ENCODE results near the gene SLC16A1. TPM values are rescaled to one million over a fixed set of nuclear protein-coding genes. Genes with fewer than 3 reads are reported as not detected.

Gene SLC16A1
- total RNA-seq, 2 donors from 2014 or later = 69.0 to 88.3 TPM

DNA sequence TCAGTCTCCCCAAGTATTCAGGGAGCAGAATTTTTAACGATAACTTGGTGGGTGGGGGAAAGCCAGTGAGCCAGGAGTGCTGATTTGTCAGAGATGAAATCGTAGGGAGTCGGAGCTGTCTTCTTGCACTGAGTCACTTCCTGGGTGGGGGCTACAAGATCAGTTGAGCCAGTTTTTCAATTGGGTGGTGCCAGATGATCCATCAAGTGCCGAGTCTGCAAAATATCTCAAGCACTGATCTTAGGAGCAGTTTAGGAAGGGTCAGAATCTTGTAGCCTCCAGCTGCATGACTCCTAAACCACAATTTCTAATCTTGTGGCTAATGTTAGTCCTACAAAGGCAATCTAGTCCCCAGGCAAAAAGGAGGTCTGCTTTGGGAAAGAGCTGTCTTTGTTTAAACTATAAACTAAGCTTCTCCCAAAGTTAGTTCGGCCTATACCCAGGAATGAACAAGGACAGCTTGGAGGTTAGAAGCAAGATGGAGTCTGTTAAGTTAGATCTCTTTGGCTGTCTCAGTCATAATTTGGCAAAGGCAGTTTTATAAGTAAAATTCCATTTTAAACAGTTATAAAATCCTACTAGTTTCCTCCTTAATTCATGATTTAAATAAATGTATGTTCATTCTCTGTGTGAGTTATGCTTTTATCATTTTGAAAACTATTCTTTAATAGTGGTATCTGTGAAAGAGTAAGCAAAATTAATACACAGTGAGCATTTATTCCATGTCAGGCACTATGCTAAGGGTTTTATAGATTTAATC, 51.7 kb downstream of the SLC16A1 start:
- peak overlapping the region; percentile 1 to 30 for H3K27ac ChIP-seq
- H3K27me3 ChIP-seq = no peaks in the 10 kb centered on the region
- no peaks in the 10 kb centered on the region for H3K36me3 ChIP-seq
- no peak for DNase-seq (ENCODE audit: low spot score)
- TF ChIP-seq, protein P1, sequence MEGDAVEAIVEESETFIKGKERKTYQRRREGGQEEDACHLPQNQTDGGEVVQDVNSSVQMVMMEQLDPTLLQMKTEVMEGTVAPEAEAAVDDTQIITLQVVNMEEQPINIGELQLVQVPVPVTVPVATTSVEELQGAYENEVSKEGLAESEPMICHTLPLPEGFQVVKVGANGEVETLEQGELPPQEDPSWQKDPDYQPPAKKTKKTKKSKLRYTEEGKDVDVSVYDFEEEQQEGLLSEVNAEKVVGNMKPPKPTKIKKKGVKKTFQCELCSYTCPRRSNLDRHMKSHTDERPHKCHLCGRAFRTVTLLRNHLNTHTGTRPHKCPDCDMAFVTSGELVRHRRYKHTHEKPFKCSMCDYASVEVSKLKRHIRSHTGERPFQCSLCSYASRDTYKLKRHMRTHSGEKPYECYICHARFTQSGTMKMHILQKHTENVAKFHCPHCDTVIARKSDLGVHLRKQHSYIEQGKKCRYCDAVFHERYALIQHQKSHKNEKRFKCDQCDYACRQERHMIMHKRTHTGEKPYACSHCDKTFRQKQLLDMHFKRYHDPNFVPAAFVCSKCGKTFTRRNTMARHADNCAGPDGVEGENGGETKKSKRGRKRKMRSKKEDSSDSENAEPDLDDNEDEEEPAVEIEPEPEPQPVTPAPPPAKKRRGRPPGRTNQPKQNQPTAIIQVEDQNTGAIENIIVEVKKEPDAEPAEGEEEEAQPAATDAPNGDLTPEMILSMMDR (IDR thresholded peaks at IDR 0.05) = no peak
- no peak overlapping the region for H3K4me3 ChIP-seq
- H3K9me3 ChIP-seq = no peaks in the 10 kb centered on the region
- H3K4me1 ChIP-seq = peaks cover 0 to 24% of the 10 kb centered on the region in 2 donors

DNA sequence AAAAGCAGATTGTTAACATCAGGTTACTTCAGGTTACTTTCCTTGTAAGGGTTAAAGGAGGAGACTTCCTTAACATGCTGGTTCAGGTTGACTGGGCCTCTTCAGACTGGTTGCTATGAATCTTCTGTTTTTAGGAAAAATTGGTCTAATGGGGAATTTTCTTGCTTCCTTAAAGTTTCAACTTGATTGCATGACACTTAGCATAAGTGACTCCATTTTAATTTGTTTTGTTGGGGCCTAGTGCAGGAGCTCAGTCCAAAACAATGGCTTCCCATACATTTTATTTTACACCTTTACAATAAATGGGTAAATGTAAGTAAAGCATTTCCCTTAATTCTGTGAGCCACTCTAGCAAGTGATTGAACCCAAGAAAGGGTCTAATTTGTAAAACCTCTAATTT, 53.8 kb downstream of the SLC16A1 start:
- Histone ChIP-seq H3K36me3 (no peaks in the 10 kb centered on the region), H3K27ac (no peak overlapping the region), H3K4me1 (peaks cover 0 to 24% of the 10 kb centered on the region in 2 donors), H3K4me3 (no peak overlapping the region), H3K9me3 (no peaks in the 10 kb centered on the region), H3K27me3 (no peaks in the 10 kb centered on the region)
- TF ChIP-seq, protein P1 (IDR thresholded peaks at IDR 0.05) = no peak
- no peak for DNase-seq (ENCODE audit: low spot score)

DNA sequence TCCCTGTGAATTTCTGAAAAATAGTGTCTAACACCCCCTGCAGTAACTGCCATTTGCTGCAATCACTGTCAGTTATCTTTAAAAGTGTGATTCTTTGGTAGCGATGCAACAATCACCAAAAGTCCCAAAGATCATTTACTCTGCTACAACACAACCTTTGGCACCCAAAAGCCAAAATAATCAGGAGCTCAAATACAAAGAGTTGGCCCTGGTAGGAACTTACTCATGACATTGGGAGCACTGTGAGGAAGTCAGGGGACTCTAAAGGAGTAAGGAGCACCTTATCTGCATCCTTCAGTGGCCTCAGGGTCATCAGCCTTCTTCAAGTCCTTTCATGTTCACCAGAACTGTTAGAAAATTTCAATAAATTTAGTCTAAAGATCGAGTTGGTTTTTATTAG, 54.6 kb downstream of the SLC16A1 start:
- Histone ChIP-seq H3K27ac (no peak overlapping the region), H3K36me3 (no peaks in the 10 kb centered on the region), H3K27me3 (no peaks in the 10 kb centered on the region), H3K9me3 (peaks cover 0 to under 1% of the 10 kb centered on the region in 2 donors), H3K4me3 (no peak overlapping the region), H3K4me1 (peaks cover 0 to 18% of the 10 kb centered on the region in 2 donors)
- TF ChIP-seq, protein P1 (IDR thresholded peaks at IDR 0.05) = no peak
- DNase-seq (ENCODE audit: low spot score) = no peak

DNA sequence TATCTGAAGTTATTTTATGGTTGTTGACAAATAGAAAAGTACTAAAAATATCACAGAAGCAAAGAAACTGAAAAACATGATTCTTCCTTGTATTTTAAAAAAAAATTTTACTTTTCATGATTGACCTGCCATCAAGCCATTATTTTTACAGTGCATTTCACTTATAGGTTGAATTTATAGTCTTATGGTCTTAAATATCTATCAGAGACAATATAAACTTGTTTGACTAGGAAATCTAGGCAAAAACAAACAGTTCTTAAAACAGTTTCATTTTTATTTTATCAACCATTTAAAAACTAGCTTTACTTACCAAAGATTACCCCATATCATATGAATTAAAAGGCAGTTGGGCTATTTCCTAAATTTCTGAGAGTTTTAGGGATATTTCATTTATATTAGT, 59.2 kb downstream of the SLC16A1 start:
- Histone ChIP-seq H3K4me3 (no peak overlapping the region), H3K27ac (no peak overlapping the region), H3K9me3 (peaks cover 0 to 4% of the 10 kb centered on the region in 2 donors), H3K27me3 (no peaks in the 10 kb centered on the region), H3K4me1 (no peaks in the 10 kb centered on the region), H3K36me3 (no peaks in the 10 kb centered on the region)
- DNase-seq (ENCODE audit: low spot score) = no peak
- TF ChIP-seq, protein P1 (IDR thresholded peaks at IDR 0.05) = no peak

DNA sequence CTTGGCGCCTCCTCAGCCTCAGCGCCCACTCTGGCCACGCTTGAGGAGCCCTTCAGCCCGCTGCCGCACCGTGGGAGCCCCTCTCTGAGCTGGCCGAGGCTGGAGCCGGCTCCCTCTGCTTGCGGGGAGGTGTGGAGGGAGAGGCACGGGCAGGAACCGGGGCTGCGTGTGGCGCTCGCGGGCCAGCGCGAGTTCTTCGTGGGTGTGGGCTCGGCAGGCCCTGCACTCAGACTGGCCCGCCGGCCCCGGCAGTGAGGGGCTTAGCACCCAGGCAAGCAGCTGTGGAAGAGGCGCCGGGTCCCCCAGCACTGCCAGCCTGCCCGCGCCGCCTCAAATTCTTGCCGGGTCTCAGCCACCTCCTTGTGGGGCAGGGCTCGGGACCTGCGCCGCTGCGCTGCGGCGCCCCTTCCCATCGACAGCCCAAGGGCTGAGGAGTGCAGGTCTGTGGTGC, 61.4 kb downstream of the SLC16A1 start:
- Histone ChIP-seq H3K4me1 (no peaks in the 10 kb centered on the region), H3K4me3 (no peak overlapping the region), H3K9me3 (peaks cover 0 to 4% of the 10 kb centered on the region in 2 donors), H3K27me3 (no peaks in the 10 kb centered on the region), H3K27ac (no peak overlapping the region), H3K36me3 (no peaks in the 10 kb centered on the region)
- DNase-seq (ENCODE audit: low spot score) = no peak
- TF ChIP-seq, protein P1 (IDR thresholded peaks at IDR 0.05) = no peak

DNA sequence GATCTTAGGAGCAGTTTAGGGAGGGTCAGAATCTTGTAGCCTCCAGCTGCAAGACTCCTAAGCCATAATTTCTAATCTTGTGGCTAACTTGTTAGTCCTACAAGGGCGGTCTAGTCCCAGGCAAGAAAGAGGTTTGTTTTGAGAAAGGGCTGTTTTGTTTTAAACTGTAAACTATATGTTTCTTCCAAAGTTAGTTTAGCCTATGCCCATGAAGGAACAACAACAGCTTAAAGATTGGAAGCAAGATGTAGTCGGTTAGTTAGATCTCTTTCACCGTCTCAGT, 62.0 kb downstream of the SLC16A1 start:
- Histone ChIP-seq H3K27me3 (no peaks in the 10 kb centered on the region), H3K9me3 (peaks cover 0 to 4% of the 10 kb centered on the region in 2 donors), H3K4me1 (no peaks in the 10 kb centered on the region), H3K4me3 (no peak overlapping the region), H3K27ac (no peak overlapping the region), H3K36me3 (no peaks in the 10 kb centered on the region)
- TF ChIP-seq, protein P1 (IDR thresholded peaks at IDR 0.05) = no peak
- no peak for DNase-seq (ENCODE audit: low spot score)
